WI38 (cell line): ENCODE measurements around the gene UGT1A10.

ENCODE experiments used
- H3K4me3 ChIP-seq: 2 replicates; pipeline ENCODE4 v1.5.1; 2011; ENCODE audit warnings: low read depth, mild to moderate bottlenecking, control low read depth, low read length
- TF ChIP-seq, protein P1 (sequence below): IDR thresholded peaks from 2 replicates; pipeline ENCODE4 v1.5.1; 2012; ENCODE audit warnings: low read depth, mild to moderate bottlenecking, control low read depth, low read length

The UGT1A10 gene

GRCh38 chr2:233760043-233760442 lies 123.8 kb downstream of the UGT1A10 start, which contains the start of gene UGT1A1:
Gene UGT1A1, plus strand, starts transcription at chr2:233760270. Its CDS starts 18 bp downstream, at chr2:233760288.
- TF ChIP-seq, protein P1, sequence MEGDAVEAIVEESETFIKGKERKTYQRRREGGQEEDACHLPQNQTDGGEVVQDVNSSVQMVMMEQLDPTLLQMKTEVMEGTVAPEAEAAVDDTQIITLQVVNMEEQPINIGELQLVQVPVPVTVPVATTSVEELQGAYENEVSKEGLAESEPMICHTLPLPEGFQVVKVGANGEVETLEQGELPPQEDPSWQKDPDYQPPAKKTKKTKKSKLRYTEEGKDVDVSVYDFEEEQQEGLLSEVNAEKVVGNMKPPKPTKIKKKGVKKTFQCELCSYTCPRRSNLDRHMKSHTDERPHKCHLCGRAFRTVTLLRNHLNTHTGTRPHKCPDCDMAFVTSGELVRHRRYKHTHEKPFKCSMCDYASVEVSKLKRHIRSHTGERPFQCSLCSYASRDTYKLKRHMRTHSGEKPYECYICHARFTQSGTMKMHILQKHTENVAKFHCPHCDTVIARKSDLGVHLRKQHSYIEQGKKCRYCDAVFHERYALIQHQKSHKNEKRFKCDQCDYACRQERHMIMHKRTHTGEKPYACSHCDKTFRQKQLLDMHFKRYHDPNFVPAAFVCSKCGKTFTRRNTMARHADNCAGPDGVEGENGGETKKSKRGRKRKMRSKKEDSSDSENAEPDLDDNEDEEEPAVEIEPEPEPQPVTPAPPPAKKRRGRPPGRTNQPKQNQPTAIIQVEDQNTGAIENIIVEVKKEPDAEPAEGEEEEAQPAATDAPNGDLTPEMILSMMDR: no peak
- no peak within 1 kb of the TSS for H3K4me3 ChIP-seq

DNA sequence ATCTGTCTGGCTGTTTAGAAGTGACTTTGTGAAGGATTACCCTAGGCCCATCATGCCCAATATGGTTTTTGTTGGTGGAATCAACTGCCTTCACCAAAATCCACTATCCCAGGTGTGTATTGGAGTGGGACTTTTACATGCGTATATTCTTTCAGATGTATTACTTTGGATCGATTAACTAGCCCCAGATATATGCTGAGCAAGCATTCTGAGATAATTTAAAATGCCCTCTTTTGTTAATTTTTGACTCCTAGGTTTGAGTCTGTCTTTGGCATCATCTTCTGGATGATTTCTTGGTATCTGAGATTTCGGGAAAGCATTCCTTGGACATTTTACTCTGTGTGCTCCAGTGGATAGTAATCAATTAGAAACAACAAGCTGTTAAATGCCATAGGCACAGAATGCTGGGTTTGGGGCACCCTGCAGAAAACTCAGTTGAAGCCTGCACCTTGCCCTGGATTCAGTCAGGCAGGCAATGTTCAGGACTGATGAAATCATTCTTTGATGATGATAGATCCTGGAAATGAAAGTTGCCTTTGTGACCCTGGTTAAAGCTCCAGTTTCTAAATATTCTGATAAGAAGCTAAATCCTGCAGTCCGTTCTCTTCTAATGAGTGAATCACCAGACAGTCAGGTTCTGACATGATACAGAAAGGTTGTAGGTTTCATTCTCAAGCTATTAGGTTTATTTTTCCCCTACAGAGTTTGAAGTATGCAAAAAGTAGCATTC lies 125.0 kb downstream of the UGT1A10 start:
- no peak overlapping the region for H3K4me3 ChIP-seq
- TF ChIP-seq, protein P1: no peak

- TF ChIP-seq, protein P1: no peak
- H3K4me3 ChIP-seq: no peak overlapping the region
These were observed 128.0 kb downstream of the UGT1A10 start for GRCh38 chr2:233764264-233764663.

DNA sequence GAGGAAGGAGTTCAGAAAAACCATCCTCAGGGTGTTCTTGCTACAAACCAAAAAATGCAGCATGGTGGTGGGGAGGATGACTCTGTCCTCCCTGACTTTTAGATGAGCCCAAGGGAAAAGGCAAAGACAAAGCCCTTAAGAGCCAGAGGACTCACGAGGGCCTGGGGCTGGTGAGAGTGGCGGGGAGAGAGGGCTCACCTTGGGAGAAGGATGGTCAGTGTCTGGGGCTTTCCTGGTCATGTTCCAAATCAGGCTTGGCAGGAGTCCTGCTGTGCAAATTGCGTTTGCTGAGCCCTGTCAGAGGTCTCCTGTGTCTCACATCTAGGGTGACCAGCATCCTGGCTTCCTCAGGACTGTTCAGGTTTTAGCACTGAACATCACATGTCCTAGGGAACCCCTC lies 128.5 kb downstream of the UGT1A10 start:
- TF ChIP-seq, protein P1: no peak

GRCh38 chr2:233766416-233766815 lies 130.2 kb downstream of the UGT1A10 start:
- TF ChIP-seq, protein P1: no peak
- no peak overlapping the region for H3K4me3 ChIP-seq

More for the DNA sequence above, 128.5 kb downstream of the UGT1A10 start:
- no peak overlapping the region for H3K4me3 ChIP-seq

GRCh38 chr2:233768076-233768475 lies 131.8 kb downstream of the UGT1A10 start:
- TF ChIP-seq, protein P1: no peak
- no peak overlapping the region for H3K4me3 ChIP-seq

DNA sequence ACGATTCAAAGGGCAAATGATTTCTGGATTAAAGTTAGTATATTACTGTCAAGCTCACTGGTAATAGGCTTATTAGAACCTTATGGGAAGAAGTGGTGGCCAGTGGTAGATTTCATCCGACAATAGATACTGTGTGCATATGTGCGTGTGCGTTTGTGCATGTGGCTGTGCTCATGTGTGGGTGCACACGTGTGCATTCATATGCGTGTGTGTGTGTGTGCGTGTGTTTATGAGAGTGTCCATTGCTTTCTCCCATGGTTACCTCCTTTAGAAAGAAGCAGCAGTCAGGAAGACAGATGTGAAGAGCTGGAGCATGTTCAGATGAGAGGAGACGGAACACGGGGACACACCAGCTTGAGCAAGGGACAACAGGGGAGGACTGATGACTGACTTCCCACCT lies 133.0 kb downstream of the UGT1A10 start:
- TF ChIP-seq, protein P1: no peak

More for the DNA sequence above, 133.0 kb downstream of the UGT1A10 start:
- no peak overlapping the region for H3K4me3 ChIP-seq
